Kidney epithelial cell (primary cell): ENCODE data around the gene CERT1. TPM values are rescaled to one million over a fixed set of nuclear protein-coding genes. Genes with fewer than 3 reads are reported as not detected.

Source experiments
- DNase-seq: peaks from one replicate; pipeline ENCODE4 v3.0.0-alpha.2; 2010; ENCODE audit warnings: low read depth
- H3K27me3 ChIP-seq: 2 replicates; pipeline ENCODE4 v1.6.0; 2011; ENCODE audit warnings: low read length; ENCODE audit not compliant: control insufficient read depth, insufficient read depth
- H3K36me3 ChIP-seq: 2 replicates; pipeline ENCODE4 v1.5.1; 2011; ENCODE audit warnings: low read length; ENCODE audit not compliant: control insufficient read depth, insufficient read depth
- H3K4me3 ChIP-seq: 2 replicates; pipeline ENCODE4 v1.5.1; 2011; ENCODE audit warnings: low read depth, mild to moderate bottlenecking, control low read depth, low read length
- total RNA-seq: library from RNA; depleted of rRNA; stranded (reverse); fragments of >200 nt; gene quantifications from 2 replicates; pipeline ENCODE4 v1.2.3, GENCODE V29; 2015
- TF ChIP-seq, protein P1 (sequence below): IDR thresholded peaks from 2 replicates; pipeline ENCODE4 v1.5.1; 2011; ENCODE audit warnings: mild to moderate bottlenecking, moderate library complexity, low read length, control low read depth, inconsistent platforms; ENCODE audit not compliant: insufficient read depth, poor library complexity, severe bottlenecking

CERT1 gene
- total RNA-seq, 1 donor from 2014 or later: 20.3 TPM

DNA sequence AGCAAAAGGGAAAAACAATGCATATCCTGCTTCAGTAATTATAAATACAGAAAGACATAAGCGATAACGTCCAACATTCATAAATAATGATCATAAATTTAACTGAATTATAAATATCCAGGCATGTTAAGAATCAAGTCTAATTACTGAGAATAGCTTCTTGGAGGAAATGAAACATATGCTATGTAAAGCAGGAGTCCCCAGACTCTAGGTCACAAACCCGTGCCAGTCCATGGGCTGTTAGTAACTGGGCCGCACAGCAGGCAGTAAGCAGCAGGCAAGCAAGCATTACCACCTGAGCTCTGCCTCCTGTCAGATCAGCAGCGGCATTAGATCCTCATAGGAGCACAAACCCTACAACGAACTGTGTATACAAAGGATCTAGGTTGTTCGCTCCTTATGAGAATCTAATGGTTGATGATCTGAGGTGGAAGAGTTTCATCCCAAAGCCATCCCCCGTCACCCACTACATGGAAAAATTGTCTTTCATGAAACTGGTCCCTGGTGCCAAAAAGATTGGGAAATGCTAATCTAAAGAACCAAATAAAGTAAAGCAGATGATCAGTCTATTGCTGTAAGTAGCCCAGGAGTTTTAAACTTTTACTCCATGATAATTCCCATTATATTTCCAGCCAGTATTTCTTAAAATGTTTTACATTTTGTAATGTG is 50.4 kb downstream of the CERT1 start:
- TF ChIP-seq, protein P1, sequence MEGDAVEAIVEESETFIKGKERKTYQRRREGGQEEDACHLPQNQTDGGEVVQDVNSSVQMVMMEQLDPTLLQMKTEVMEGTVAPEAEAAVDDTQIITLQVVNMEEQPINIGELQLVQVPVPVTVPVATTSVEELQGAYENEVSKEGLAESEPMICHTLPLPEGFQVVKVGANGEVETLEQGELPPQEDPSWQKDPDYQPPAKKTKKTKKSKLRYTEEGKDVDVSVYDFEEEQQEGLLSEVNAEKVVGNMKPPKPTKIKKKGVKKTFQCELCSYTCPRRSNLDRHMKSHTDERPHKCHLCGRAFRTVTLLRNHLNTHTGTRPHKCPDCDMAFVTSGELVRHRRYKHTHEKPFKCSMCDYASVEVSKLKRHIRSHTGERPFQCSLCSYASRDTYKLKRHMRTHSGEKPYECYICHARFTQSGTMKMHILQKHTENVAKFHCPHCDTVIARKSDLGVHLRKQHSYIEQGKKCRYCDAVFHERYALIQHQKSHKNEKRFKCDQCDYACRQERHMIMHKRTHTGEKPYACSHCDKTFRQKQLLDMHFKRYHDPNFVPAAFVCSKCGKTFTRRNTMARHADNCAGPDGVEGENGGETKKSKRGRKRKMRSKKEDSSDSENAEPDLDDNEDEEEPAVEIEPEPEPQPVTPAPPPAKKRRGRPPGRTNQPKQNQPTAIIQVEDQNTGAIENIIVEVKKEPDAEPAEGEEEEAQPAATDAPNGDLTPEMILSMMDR: no peak

GRCh38 chr5:75460532-75460931 is 50.9 kb downstream of the CERT1 start:
- no peak for DNase-seq
- Histone ChIP-seq H3K27me3 (no peaks in the 10 kb centered on the region), H3K36me3 (no peaks in the 10 kb centered on the region), H3K4me3 (no peak overlapping the region)
- TF ChIP-seq, protein P1: no peak

More for the DNA sequence above, 50.4 kb downstream of the CERT1 start:
- Histone ChIP-seq H3K36me3 (no peaks in the 10 kb centered on the region), H3K27me3 (no peaks in the 10 kb centered on the region), H3K4me3 (no peak overlapping the region)
- DNase-seq: no peak

DNA sequence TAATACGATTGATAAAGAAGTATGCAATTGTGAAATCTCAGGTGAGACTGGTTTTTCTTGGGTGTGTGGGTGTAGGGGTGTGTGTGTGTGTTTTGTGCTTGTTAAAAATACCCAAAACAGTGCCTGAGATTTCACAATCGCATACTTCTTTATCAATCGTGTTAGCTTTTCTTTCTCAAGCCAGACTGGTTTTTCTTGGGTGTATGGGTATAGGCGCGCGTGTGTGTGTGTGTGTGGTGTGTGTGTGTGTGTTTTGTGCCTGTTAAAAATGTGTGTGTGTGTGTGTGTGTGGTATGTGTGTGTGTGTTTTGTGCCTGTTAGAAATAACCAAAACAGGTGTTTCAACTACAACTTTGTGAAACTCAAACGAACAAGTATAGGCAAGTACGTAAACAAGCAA is 53.7 kb downstream of the CERT1 start:
- DNase-seq: no peak
- H3K36me3 ChIP-seq: no peaks in the 10 kb centered on the region
- no peaks in the 10 kb centered on the region for H3K27me3 ChIP-seq
- TF ChIP-seq, protein P1: no peak
- no peak overlapping the region for H3K4me3 ChIP-seq

DNA sequence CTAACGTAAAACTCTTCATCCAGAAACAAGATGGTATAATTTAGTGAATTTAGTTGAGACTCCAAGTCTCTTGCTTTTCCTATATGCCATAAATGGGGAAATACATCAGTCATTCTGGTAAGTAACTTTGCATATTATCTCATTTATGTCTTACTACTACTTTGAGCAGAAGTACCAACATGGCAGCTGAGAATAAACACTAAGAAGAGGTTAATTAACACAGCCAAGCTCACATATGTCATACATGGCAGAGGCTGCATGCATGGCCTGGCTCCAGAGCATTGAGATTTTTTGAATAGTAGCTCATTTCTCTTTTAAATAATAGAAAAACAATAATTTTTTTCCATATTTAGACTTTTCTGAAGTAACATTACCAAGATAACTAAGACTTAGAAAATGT is 54.3 kb downstream of the CERT1 start:
- TF ChIP-seq, protein P1: no peak
- Histone ChIP-seq H3K4me3 (no peak overlapping the region), H3K27me3 (no peaks in the 10 kb centered on the region), H3K36me3 (no peaks in the 10 kb centered on the region)
- DNase-seq: no peak

DNA sequence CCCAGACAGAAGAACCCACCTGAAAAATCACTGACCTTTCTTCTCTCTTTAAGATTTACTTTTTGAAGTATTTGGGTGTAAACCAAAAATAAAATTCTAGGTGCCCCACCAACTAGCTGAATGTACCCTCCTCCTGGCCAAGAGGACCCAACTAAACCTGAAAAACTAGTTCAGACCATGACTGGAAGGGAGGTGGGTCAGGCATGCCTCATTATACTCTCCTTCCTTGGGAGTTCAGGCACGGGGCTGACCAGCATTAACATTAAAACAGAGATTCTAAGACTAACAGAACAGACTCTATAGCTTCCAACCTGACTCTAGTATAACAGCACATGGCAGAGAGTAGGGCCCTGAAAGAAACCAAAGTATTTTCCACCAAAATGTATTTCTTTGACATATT is 61.4 kb downstream of the CERT1 start:
- Histone ChIP-seq H3K4me3 (no peak overlapping the region), H3K36me3 (no peaks in the 10 kb centered on the region), H3K27me3 (no peaks in the 10 kb centered on the region)
- DNase-seq: no peak
- TF ChIP-seq, protein P1: no peak

- DNase-seq: no peak
- H3K27me3 ChIP-seq: no peaks in the 10 kb centered on the region
- H3K4me3 ChIP-seq: no peak overlapping the region
- no peaks in the 10 kb centered on the region for H3K36me3 ChIP-seq
- TF ChIP-seq, protein P1: no peak
These were observed 65.4 kb downstream of the CERT1 start for GRCh38 chr5:75446068-75446467.
